Vagina (tissue), 2 donors: Measurements from ENCODE around the gene SHC1. TPM values are rescaled to one million over a fixed set of nuclear protein-coding genes. Genes with fewer than 3 reads are reported as not detected.

Source experiments
- DNase-seq, 2 donors: peaks; one replicate each; pipeline ENCODE4 v3.0.0-alpha.2; 2017; ENCODE audit errors: extremely low spot score in 2 of 2
- H3K27ac ChIP-seq: fragments of 200-600 bp; sonication (generic); one replicate; pipeline ENCODE4 v1.5.1; 2019
- H3K27me3 ChIP-seq: fragments of 200-600 bp; sonication (generic); one replicate; pipeline ENCODE4 v1.5.1; 2019
- H3K36me3 ChIP-seq, 2 donors: fragments of 200-600 bp; sonication (generic); one replicate each; pipeline ENCODE4 v1.5.1; 2017 to 2019
- H3K4me1 ChIP-seq: fragments of 200-600 bp; sonication (generic); one replicate; pipeline ENCODE4 v1.5.1; 2019
- H3K4me3 ChIP-seq, 2 donors: fragments of 200-600 bp; sonication (generic); 1 replicate in 1 of 2; 2 replicates in 1 of 2; pipeline ENCODE4 v1.5.1; 2016 to 2019
- H3K9me3 ChIP-seq: fragments of 200-600 bp; sonication (generic); one replicate; pipeline ENCODE4 v1.5.1; 2019
- CTCF ChIP-seq, 3 experiments: fragments of 450-650 bp in 2 of 3; fragments of 200-600 bp in 1 of 3; sonication (generic) in 1 of 3; IDR thresholded peaks; one replicate each; pipeline ENCODE4 v1.5.1; 2017 to 2019; ENCODE audit warnings: antibody characterized with exemption in 3 of 3, mild to moderate bottlenecking in 2 of 3, moderate library complexity in 2 of 3
- POLR2A ChIP-seq, 2 donors: fragments of 450-650 bp; IDR thresholded peaks; one replicate each; pipeline ENCODE4 v1.6.1; 2017; ENCODE audit warnings: antibody characterized with exemption in 2 of 2, mild to moderate bottlenecking in 2 of 2, moderate library complexity in 2 of 2
- POLR2AphosphoS5 ChIP-seq, 2 donors: sonication (generic); formaldehyde crosslinking; IDR thresholded peaks; one replicate each; pipeline ENCODE4 v1.9.0; 2017; ENCODE audit warnings: antibody characterized with exemption in 2 of 2, mild to moderate bottlenecking in 2 of 2, low read depth in 1 of 2; ENCODE audit not compliant: insufficient read depth in 1 of 2
- intact Hi-C: fragments of 100-400 bp; cut with DNase I; formaldehyde crosslinking; loops from one replicate; pipeline ENCODE4 v1.15.1; 2023
- total RNA-seq: library from RNA; depleted of rRNA; stranded (reverse); fragments of >200 nt; gene quantifications from one replicate; pipeline ENCODE4 v1.2.3, GENCODE V29; 2016

The SHC1 gene
- total RNA-seq, 1 donor from 2014 or later: 110 TPM

- TF ChIP-seq CTCF (IDR thresholded peaks at IDR 0.05): no peak
- TF ChIP-seq POLR2A (IDR thresholded peaks at IDR 0.05): no peak
- no peak for TF ChIP-seq POLR2AphosphoS5 (IDR thresholded peaks at IDR 0.05; ENCODE audit: insufficient read depth in 1 of 2, low read depth in 1 of 2)
- DNase-seq: no peak
- Histone ChIP-seq H3K4me3 (peak overlapping the region in 1 of 2 donors; percentile 56), H3K4me1 (peaks cover 49% of the 10 kb centered on the region), H3K9me3 (no peaks in the 10 kb centered on the region), H3K27ac (no peak overlapping the region), H3K27me3 (no peaks in the 10 kb centered on the region), H3K36me3 (peaks cover 0 to 12% of the 10 kb centered on the region in 2 donors)
- intact Hi-C loops: no loop called here
Observed at GRCh38 chr1:154953611-154954038, 16.9 kb downstream of the SHC1 start.

GRCh38 chr1:154952664-154953063, 17.9 kb downstream of the SHC1 start:
- Histone ChIP-seq H3K4me1 (peaks cover 42% of the 10 kb centered on the region), H3K36me3 (peaks cover 0 to 14% of the 10 kb centered on the region in 2 donors), H3K27me3 (no peaks in the 10 kb centered on the region), H3K4me3 (no peak overlapping the region), H3K27ac (no peak overlapping the region), H3K9me3 (no peaks in the 10 kb centered on the region)
- no peak for TF ChIP-seq POLR2AphosphoS5 (IDR thresholded peaks at IDR 0.05; ENCODE audit: insufficient read depth in 1 of 2, low read depth in 1 of 2)
- TF ChIP-seq POLR2A (IDR thresholded peaks at IDR 0.05): no peak
- TF ChIP-seq CTCF (IDR thresholded peaks at IDR 0.05): no peak
- intact Hi-C loops: no loop called here
- no peak for DNase-seq

- Histone ChIP-seq H3K4me1 (peaks cover 38% of the 10 kb centered on the region), H3K27ac (no peak overlapping the region), H3K4me3 (no peak overlapping the region), H3K9me3 (no peaks in the 10 kb centered on the region), H3K27me3 (no peaks in the 10 kb centered on the region), H3K36me3 (peaks cover 0 to 19% of the 10 kb centered on the region in 2 donors)
- no peak for TF ChIP-seq POLR2A (IDR thresholded peaks at IDR 0.05)
- TF ChIP-seq CTCF (IDR thresholded peaks at IDR 0.05): no peak
- no peak for TF ChIP-seq POLR2AphosphoS5 (IDR thresholded peaks at IDR 0.05; ENCODE audit: insufficient read depth in 1 of 2, low read depth in 1 of 2)
- no peak for DNase-seq
- intact Hi-C loops: no loop called here
Observed at GRCh38 chr1:154951901-154952657, 18.5 kb downstream of the SHC1 start.

- peaks cover 0 to 27% of the 10 kb centered on the region in 2 donors for H3K36me3 ChIP-seq
Observed at GRCh38 chr1:154948079-154948478, 22.5 kb downstream of the SHC1 start.

More at GRCh38 chr1:154948079-154948478, 22.5 kb downstream of the SHC1 start:
- no peak for DNase-seq
- no peaks in the 10 kb centered on the region for H3K27me3 ChIP-seq
- no peak overlapping the region for H3K4me3 ChIP-seq
- intact Hi-C loops: no loop called here
- no peak for TF ChIP-seq CTCF (IDR thresholded peaks at IDR 0.05)
- TF ChIP-seq POLR2AphosphoS5 (IDR thresholded peaks at IDR 0.05; ENCODE audit: insufficient read depth in 1 of 2, low read depth in 1 of 2): no peak
- no peak for TF ChIP-seq POLR2A (IDR thresholded peaks at IDR 0.05)
- no peak overlapping the region for H3K27ac ChIP-seq
- no peaks in the 10 kb centered on the region for H3K9me3 ChIP-seq
- H3K4me1 ChIP-seq: peaks cover 15% of the 10 kb centered on the region
